Mesothelial cell of epicardium (in vitro differentiated cells): ENCODE measurements around the gene C1QTNF12. TPM values are rescaled to one million over a fixed set of nuclear protein-coding genes. Genes with fewer than 3 reads are reported as not detected.

Experiments used
- DNase-seq, 2 experiments: peaks; one replicate each; pipeline ENCODE4 v3.0.0; 2021; ENCODE audit warnings: low spot score in 2 of 2; ENCODE audit not compliant: unreplicated experiment in 2 of 2
- H3K27ac Mint-ChIP-seq: 2 replicates; pipeline ENCODE4 v1.8.0; 2021; ENCODE audit warnings: mixed read lengths
- H3K27me3 Mint-ChIP-seq: 2 replicates; pipeline ENCODE4 v1.8.0; 2021; ENCODE audit warnings: low read depth, mixed read lengths
- H3K36me3 Mint-ChIP-seq: 2 replicates; pipeline ENCODE4 v1.8.0; 2021; ENCODE audit warnings: mixed read lengths
- H3K4me1 Mint-ChIP-seq: 2 replicates; pipeline ENCODE4 v1.8.0; 2021; ENCODE audit warnings: mixed read lengths
- H3K4me3 Mint-ChIP-seq: 2 replicates; pipeline ENCODE4 v1.8.0; 2021; ENCODE audit warnings: mild to moderate bottlenecking, moderate library complexity, mixed read lengths
- H3K9me3 Mint-ChIP-seq: 2 replicates; pipeline ENCODE4 v1.8.0; 2021; ENCODE audit warnings: mixed read lengths
- CTCF ChIP-seq: fragments of 200-600 bp; sonication (generic); IDR thresholded peaks from one replicate; pipeline ENCODE4 v1.5.0; 2021; ENCODE audit warnings: antibody characterized with exemption; ENCODE audit not compliant: unreplicated experiment
- total RNA-seq: library from RNA; stranded (reverse); gene quantifications from 3 replicates; pipeline ENCODE4 v1.2.1, GENCODE V29; 2021

C1QTNF12 gene
- 10.2 to 12.2 TPM (median 10.4 TPM) in 3 replicates for total RNA-seq

- Mint-ChIP-seq H3K36me3 (peaks cover 1% of the 10 kb centered on the region), H3K27ac (no peak within 1 kb of the TSS), H3K4me1 (peaks cover 2% of the 10 kb centered on the region), H3K4me3 (no peak within 1 kb of the TSS), H3K9me3 (no peaks in the 10 kb centered on the region), H3K27me3 (peaks cover 12% of the 10 kb centered on the region)
- no peak for DNase-seq
- TF ChIP-seq CTCF, result no peak
Measured at GRCh38 chr1:1246577-1247340, at the start of gene C1QTNF12. TSS of gene C1QTNF12 (minus strand) at chr1:1246722. CDS start at chr1:1246690, 32 bp downstream.

GRCh38 chr1:1295154-1295923 is 48.8 kb upstream of the C1QTNF12 start:
- Mint-ChIP-seq H3K27me3 (no peaks in the 10 kb centered on the region), H3K4me1 (peaks cover 7% of the 10 kb centered on the region), H3K36me3 (no peaks in the 10 kb centered on the region), H3K27ac (no peak overlapping the region), H3K9me3 (no peaks in the 10 kb centered on the region), H3K4me3 (no peak overlapping the region)
- no peak for TF ChIP-seq CTCF
- DNase-seq, result no peak

- Mint-ChIP-seq H3K36me3 (no peaks in the 10 kb centered on the region), H3K4me1 (peaks cover 7% of the 10 kb centered on the region), H3K9me3 (no peaks in the 10 kb centered on the region), H3K27ac (no peak overlapping the region), H3K27me3 (peaks cover 2% of the 10 kb centered on the region), H3K4me3 (no peak overlapping the region)
- no peak for DNase-seq
- no peak for TF ChIP-seq CTCF
Measured at GRCh38 chr1:1294250-1294890, 47.8 kb upstream of the C1QTNF12 start.

- peaks cover 2% of the 10 kb centered on the region for H3K27me3 Mint-ChIP-seq
- peaks cover 7% of the 10 kb centered on the region for H3K4me1 Mint-ChIP-seq
- TF ChIP-seq CTCF, result no peak
- no peak overlapping the region for H3K4me3 Mint-ChIP-seq
- H3K9me3 Mint-ChIP-seq, result no peaks in the 10 kb centered on the region
- H3K36me3 Mint-ChIP-seq, result no peaks in the 10 kb centered on the region
- no peak overlapping the region for H3K27ac Mint-ChIP-seq
- no peak for DNase-seq
Measured at GRCh38 chr1:1293263-1294249, 47.0 kb upstream of the C1QTNF12 start.

- H3K9me3 Mint-ChIP-seq, result no peaks in the 10 kb centered on the region
- no peak for TF ChIP-seq CTCF
- H3K36me3 Mint-ChIP-seq, result no peaks in the 10 kb centered on the region
- peaks cover 2% of the 10 kb centered on the region for H3K27me3 Mint-ChIP-seq
- H3K4me1 Mint-ChIP-seq, result peaks cover 7% of the 10 kb centered on the region
- DNase-seq, result no peak
- no peak overlapping the region for H3K4me3 Mint-ChIP-seq
- no peak overlapping the region for H3K27ac Mint-ChIP-seq
Measured at GRCh38 chr1:1292851-1293250, 46.3 kb upstream of the C1QTNF12 start.
